Measurements from ENCODE around the gene DNAL1. TPM values are rescaled to one million over a fixed set of nuclear protein-coding genes. Genes with fewer than 3 reads are reported as not detected.

DNAL1 gene
- total RNA-seq, 6 donors from 2014 or later: 4.2 to 29.8 (median 11.5) TPM

GRCh38 chr14:73713803-73714655, 69.2 kb downstream of the DNAL1 start, which contains the start of gene PNMA1:
Gene PNMA1, minus strand, starts transcription at chr14:73714384. Its CDS starts 745 bp downstream, at chr14:73713639.
- H3K9me3 ChIP-seq: no peaks in the 10 kb centered on the region
- peak; percentile 81 to 95 for ATAC-seq (ENCODE audit: low FRiP score in 2 of 2)
- DNase-seq: peak; percentile 95 to 97
- TF ChIP-seq POLR2AphosphoS5 (IDR thresholded peaks at IDR 0.05): peak; percentile 63 to 77
- TF ChIP-seq CTCF (IDR thresholded peaks at IDR 0.05): no peak
- TF ChIP-seq EP300 (IDR thresholded peaks at IDR 0.05): no peak
- TF ChIP-seq POLR2A (IDR thresholded peaks at IDR 0.05): peak in 3 of 4 donors; percentile 61 to 79 (median 66)
- H3K4me1 ChIP-seq: peaks cover 13 to 37% (median 22%) of the 10 kb centered on the region in 4 donors
- H3K36me3 ChIP-seq: peaks cover 5 to 32% (median 27%) of the 10 kb centered on the region in 4 donors
- WGBS, 2 donors: 0 to 1% methylated on average over 16 to 94 of the region's 113 CpGs
- H3K27me3 ChIP-seq: no peaks in the 10 kb centered on the region
- H3K4me3 ChIP-seq: peak within 1 kb of the TSS; percentile 62 to 94 (median 88)
- H3K27ac ChIP-seq: peak within 1 kb of the TSS; percentile 84 to 91 (median 90)

- peaks cover 13 to 37% (median 22%) of the 10 kb centered on the region in 4 donors for H3K4me1 ChIP-seq
- 53 to 54% methylated on average over 7 of the region's 7 CpGs for WGBS, 2 donors
- H3K27ac ChIP-seq: peak overlapping the region in 2 of 4 donors; percentile 90 to 91
- H3K27me3 ChIP-seq: no peaks in the 10 kb centered on the region
- TF ChIP-seq CTCF (IDR thresholded peaks at IDR 0.05) (no peak), POLR2A (IDR thresholded peaks at IDR 0.05) (no peak), EP300 (IDR thresholded peaks at IDR 0.05) (no peak), POLR2AphosphoS5 (IDR thresholded peaks at IDR 0.05) (no peak)
- no peaks in the 10 kb centered on the region for H3K9me3 ChIP-seq
- DNase-seq (no peak), ATAC-seq (ENCODE audit: low FRiP score in 2 of 2) (no peak)
- peak overlapping the region in 3 of 4 donors; percentile 62 to 94 (median 91) for H3K4me3 ChIP-seq
- H3K36me3 ChIP-seq: peaks cover 10 to 39% (median 33%) of the 10 kb centered on the region in 4 donors
These were observed 69.9 kb downstream of the DNAL1 start for GRCh38 chr14:73714656-73715081.

- Histone ChIP-seq H3K27me3 (no peaks in the 10 kb centered on the region), H3K36me3 (peaks cover 10 to 49% (median 42%) of the 10 kb centered on the region in 4 donors), H3K9me3 (no peaks in the 10 kb centered on the region), H3K4me3 (no peak overlapping the region), H3K4me1 (peaks cover 13 to 37% (median 22%) of the 10 kb centered on the region in 4 donors), H3K27ac (no peak overlapping the region)
- TF ChIP-seq POLR2A (IDR thresholded peaks at IDR 0.05): no peak
- no peak for TF ChIP-seq EP300 (IDR thresholded peaks at IDR 0.05)
- no peak for TF ChIP-seq POLR2AphosphoS5 (IDR thresholded peaks at IDR 0.05)
- TF ChIP-seq CTCF (IDR thresholded peaks at IDR 0.05): no peak
- ATAC-seq (ENCODE audit: low FRiP score in 2 of 2) (no peak), DNase-seq (no peak)
- WGBS, 2 donors: 93 to 94% methylated on average over 4 of the region's 4 CpGs
These were observed 70.9 kb downstream of the DNAL1 start for GRCh38 chr14:73715707-73716106.

GRCh38 chr14:73717266-73717665, 72.5 kb downstream of the DNAL1 start:
- 73 to 84% methylated on average over 3 of the region's 3 CpGs for WGBS, 2 donors
- peaks cover 11 to 23% (median 15%) of the 10 kb centered on the region in 4 donors for H3K4me1 ChIP-seq
- H3K27ac ChIP-seq: peak overlapping the region in 2 of 4 donors; percentile 10 to 14
- no peaks in the 10 kb centered on the region for H3K9me3 ChIP-seq
- peaks cover 22 to 65% (median 57%) of the 10 kb centered on the region in 4 donors for H3K36me3 ChIP-seq
- no peak overlapping the region for H3K4me3 ChIP-seq
- no peak for ATAC-seq (ENCODE audit: low FRiP score in 2 of 2)
- TF ChIP-seq CTCF (IDR thresholded peaks at IDR 0.05) (no peak), POLR2AphosphoS5 (IDR thresholded peaks at IDR 0.05) (no peak), POLR2A (IDR thresholded peaks at IDR 0.05) (no peak), EP300 (IDR thresholded peaks at IDR 0.05) (no peak)
- DNase-seq: no peak
- H3K27me3 ChIP-seq: no peaks in the 10 kb centered on the region
